ENCODE results near the gene ZRANB1. TPM values are rescaled to one million over a fixed set of nuclear protein-coding genes. Genes with fewer than 3 reads are reported as not detected.

ZRANB1 gene
- total RNA-seq, 2 experiments from 2014 or later, result 13.1 to 13.4 TPM

GRCh38 chr10:125013529-125013872 is 71.6 kb downstream of the ZRANB1 start:
- ChIA-PET POLR2A (no interaction called here), CTCF (no interaction called here)

GRCh38 chr10:125014086-125014830 is 72.3 kb downstream of the ZRANB1 start:
- ChIA-PET POLR2A (no interaction called here), CTCF (interaction anchor here (0.6 kb wide), 1 partner anchor 24 kb away, joined by 4 read pairs; no protein-coding TSS in a partner anchor)

- ChIA-PET CTCF (interaction anchor here (0.6 kb wide), 1 partner anchor 25 kb away, joined by 4 read pairs; no protein-coding TSS in a partner anchor), POLR2A (no interaction called here)
Observed at GRCh38 chr10:125014836-125015355, 73.0 kb downstream of the ZRANB1 start.

- ChIA-PET CTCF (no interaction called here), POLR2A (no interaction called here)
Observed at GRCh38 chr10:125015356-125015944, 73.5 kb downstream of the ZRANB1 start.

- CTCF ChIA-PET, result no interaction called here
- POLR2A ChIA-PET, result no interaction called here
Observed at GRCh38 chr10:125016123-125016522, 74.2 kb downstream of the ZRANB1 start.

- ChIA-PET POLR2A (no interaction called here), CTCF (no interaction called here)
Observed at GRCh38 chr10:125016611-125017202, 74.8 kb downstream of the ZRANB1 start.

GRCh38 chr10:125017547-125018298 is 75.8 kb downstream of the ZRANB1 start:
- ChIA-PET CTCF (no interaction called here), POLR2A (no interaction called here)

GRCh38 chr10:125018576-125019143 is 76.7 kb downstream of the ZRANB1 start:
- ChIA-PET CTCF (no interaction called here), POLR2A (no interaction called here)

- CTCF ChIA-PET, result no interaction called here
- POLR2A ChIA-PET, result no interaction called here
Observed at GRCh38 chr10:125020386-125020785, 78.5 kb downstream of the ZRANB1 start.

- ChIA-PET CTCF (no interaction called here), POLR2A (no interaction called here)
Observed at GRCh38 chr10:125020871-125021270, 78.9 kb downstream of the ZRANB1 start.

GRCh38 chr10:125021686-125022344 is 79.9 kb downstream of the ZRANB1 start:
- CTCF ChIA-PET, result no interaction called here
- POLR2A ChIA-PET, result no interaction called here

GRCh38 chr10:125022671-125023070 is 80.7 kb downstream of the ZRANB1 start:
- ChIA-PET POLR2A (no interaction called here), CTCF (no interaction called here)

- POLR2A ChIA-PET, result no interaction called here
Observed at GRCh38 chr10:125023255-125023654, 81.3 kb downstream of the ZRANB1 start.

GRCh38 chr10:125023862-125024496 is 82.1 kb downstream of the ZRANB1 start:
- ChIA-PET POLR2A (no interaction called here), CTCF (no interaction called here)

More at GRCh38 chr10:125023255-125023654, 81.3 kb downstream of the ZRANB1 start:
- CTCF ChIA-PET, result no interaction called here

- POLR2A ChIA-PET, result no interaction called here
- CTCF ChIA-PET, result no interaction called here
Observed at GRCh38 chr10:125024497-125025234, 82.7 kb downstream of the ZRANB1 start.

GRCh38 chr10:125025341-125025740 is 83.4 kb downstream of the ZRANB1 start:
- CTCF ChIA-PET, result no interaction called here
- POLR2A ChIA-PET, result no interaction called here

- POLR2A ChIA-PET, result no interaction called here
- CTCF ChIA-PET, result no interaction called here
Observed at GRCh38 chr10:125026036-125026931, 84.4 kb downstream of the ZRANB1 start.

Measured in activated CD8-positive, alpha-beta memory T cell treated with anti-CD3 and anti-CD28 coated beads for 36 hours (primary cell).